HG03354 (cell line): ENCODE data around the gene ZFP3.
A peak's percentile ranks its signal among the peaks of the same experiment; 100 is the strongest.
"Not testable (repeated sequence)": the region's sequence is repeated elsewhere in the genome, so short reads cannot be mapped to it uniquely, and the experiment has no call there.

Experiments
- ATAC-seq: cut with Tn5 transposase; IDR thresholded peaks from one replicate; pipeline ENCODE4 v1.9.1; 2021; ENCODE audit warnings: mild to moderate bottlenecking; ENCODE audit not compliant: unreplicated experiment, poor library complexity, severe bottlenecking

The ZFP3 gene

GRCh38 chr17:5075472-5075871, 2.8 kb upstream of the ZFP3 start:
- ATAC-seq: not testable (repeated sequence)

- ATAC-seq: not testable (repeated sequence)
Measured at GRCh38 chr17:5077275-5077674, 992 bp upstream of the ZFP3 start.

GRCh38 chr17:5077781-5078105, 524 bp upstream of the ZFP3 start:
- no peak for ATAC-seq

- ATAC-seq: no peak
Measured at GRCh38 chr17:5080591-5080990, 2.3 kb downstream of the ZFP3 start.

- ATAC-seq: no peak
Measured at GRCh38 chr17:5092218-5093010, 14.1 kb downstream of the ZFP3 start.

GRCh38 chr17:5096731-5097100, 18.4 kb downstream of the ZFP3 start:
- ATAC-seq: no peak

GRCh38 chr17:5097101-5097834, 19.0 kb downstream of the ZFP3 start:
- ATAC-seq: no peak

- no peak for ATAC-seq
Measured at GRCh38 chr17:5099271-5099670, 21.0 kb downstream of the ZFP3 start.

GRCh38 chr17:5100832-5101231, 22.6 kb downstream of the ZFP3 start:
- no peak for ATAC-seq

- no peak for ATAC-seq
Measured at GRCh38 chr17:5110816-5111215, 32.5 kb downstream of the ZFP3 start.

- ATAC-seq: peak; percentile 79
Measured at GRCh38 chr17:5111402-5112204, 33.3 kb downstream of the ZFP3 start, which contains the start of gene ZNF232. Gene ZNF232 (minus strand): TSS chr17:5111878. CDS start chr17:5111822, 56 bp downstream.

GRCh38 chr17:5115673-5116651, 37.7 kb downstream of the ZFP3 start, which contains the start of gene USP6:
Gene USP6 (plus strand): TSS chr17:5116032. CDS start chr17:5130368, 14,336 bp downstream.
- no peak for ATAC-seq

- no peak for ATAC-seq
Measured at GRCh38 chr17:5118219-5118618, 40.0 kb downstream of the ZFP3 start.

GRCh38 chr17:5120036-5120435, 41.8 kb downstream of the ZFP3 start:
- no peak for ATAC-seq

GRCh38 chr17:5120436-5121185, 42.3 kb downstream of the ZFP3 start:
- ATAC-seq: not testable (repeated sequence)

- no peak for ATAC-seq
Measured at GRCh38 chr17:5121186-5121841, 43.0 kb downstream of the ZFP3 start.

GRCh38 chr17:5122056-5122455, 43.8 kb downstream of the ZFP3 start:
- not testable (repeated sequence) for ATAC-seq
